ENCODE measurements around the gene CLEC19A.

The CLEC19A gene

GRCh38 chr16:19285431-19285830 lies at the start of gene CLEC19A:
TSS of gene CLEC19A (plus strand) at chr16:19285731. CDS start at chr16:19285852, 121 bp downstream.
- DNase-seq = no peak

DNA sequence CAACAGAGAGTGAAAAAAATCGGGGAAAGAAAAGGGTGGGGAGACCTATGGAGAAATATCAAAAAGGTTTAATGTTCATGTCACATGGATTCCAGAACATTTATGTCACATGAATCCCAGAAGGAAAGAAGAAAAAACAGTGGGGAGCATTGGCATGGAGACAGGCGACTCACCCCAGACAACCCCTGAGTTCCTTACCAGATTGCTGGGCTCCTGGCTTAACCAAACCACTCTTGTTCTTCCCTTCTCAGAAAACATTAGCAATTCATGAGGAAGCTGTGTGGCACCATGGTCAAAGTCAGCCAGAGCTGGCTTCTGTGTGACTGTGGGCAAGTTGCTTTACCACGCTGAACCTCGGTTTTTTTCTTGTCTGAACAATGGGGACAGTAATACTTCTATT lies 49.6 kb upstream of the CLEC19A start:
- DNase-seq = no peak

DNA sequence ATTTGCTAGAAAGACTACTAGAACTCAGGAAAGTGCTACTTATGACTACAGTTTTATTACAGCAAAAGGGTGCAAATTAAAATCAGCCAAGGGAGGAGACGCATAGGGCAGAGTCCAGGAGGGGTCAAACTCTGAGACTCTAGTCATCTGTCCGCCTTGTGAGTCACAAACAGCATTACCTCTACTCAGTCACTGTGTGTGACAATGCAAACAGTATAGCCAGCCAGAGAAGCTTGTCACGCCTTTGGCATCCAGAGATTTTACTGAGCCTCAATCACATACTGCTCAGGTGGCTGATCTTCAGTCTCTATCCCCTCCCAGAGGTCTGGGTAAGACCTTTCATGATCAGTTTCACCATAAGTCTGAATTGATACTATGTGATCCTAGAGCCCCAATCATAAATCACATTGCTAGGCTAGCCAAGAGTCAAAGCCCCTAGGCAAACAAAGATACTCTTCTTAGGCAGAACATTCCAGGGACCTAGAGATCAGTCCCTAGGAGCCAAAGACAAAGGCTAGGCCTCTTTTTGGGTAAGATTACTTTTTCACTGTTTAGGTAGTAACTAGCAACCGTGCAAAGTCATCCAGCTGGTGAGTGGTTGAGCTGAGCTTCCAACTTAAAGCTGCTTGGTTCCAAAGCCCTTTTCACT lies 48.8 kb upstream of the CLEC19A start:
- DNase-seq = no peak

GRCh38 chr16:19238406-19238805 lies 47.1 kb upstream of the CLEC19A start:
- peak; percentile 98 for DNase-seq

DNA sequence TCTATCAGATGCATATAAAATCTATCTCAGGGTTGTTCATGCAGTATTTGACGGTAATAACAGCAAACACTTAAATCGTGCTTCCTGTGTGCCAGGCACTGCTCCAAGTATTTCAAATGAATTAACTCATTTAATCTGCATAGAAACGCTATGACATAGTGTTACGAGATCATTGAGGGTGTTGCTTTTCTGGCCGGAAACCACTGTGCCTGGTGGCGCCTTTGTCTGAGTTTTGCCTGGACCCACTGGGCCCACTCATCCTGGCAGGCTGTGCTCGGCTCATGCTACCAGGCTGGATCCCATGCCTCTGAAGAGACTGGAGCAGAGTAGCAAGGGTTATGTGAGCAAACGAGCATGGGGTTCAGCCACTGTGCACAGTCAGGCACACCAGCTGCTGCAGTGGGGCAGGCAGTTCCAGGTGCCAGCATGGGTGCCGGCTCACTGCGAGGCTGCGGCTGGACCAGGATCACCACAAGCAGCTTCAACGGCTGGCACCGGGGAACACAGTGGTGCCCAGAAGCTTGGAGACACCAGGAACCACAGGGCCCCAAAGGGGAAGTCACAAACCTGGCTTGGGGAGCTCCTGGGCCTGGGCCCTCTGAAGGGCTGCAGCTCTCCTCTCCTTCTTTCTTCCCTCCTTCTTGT lies 45.9 kb upstream of the CLEC19A start:
- no peak for DNase-seq

- DNase-seq = no peak
Observed at GRCh38 chr16:19240494-19240893, 45.0 kb upstream of the CLEC19A start.

GRCh38 chr16:19241512-19241911 lies 44.0 kb upstream of the CLEC19A start:
- DNase-seq = no peak

- no peak for DNase-seq
Observed at GRCh38 chr16:19242186-19242585, 43.3 kb upstream of the CLEC19A start.

DNA sequence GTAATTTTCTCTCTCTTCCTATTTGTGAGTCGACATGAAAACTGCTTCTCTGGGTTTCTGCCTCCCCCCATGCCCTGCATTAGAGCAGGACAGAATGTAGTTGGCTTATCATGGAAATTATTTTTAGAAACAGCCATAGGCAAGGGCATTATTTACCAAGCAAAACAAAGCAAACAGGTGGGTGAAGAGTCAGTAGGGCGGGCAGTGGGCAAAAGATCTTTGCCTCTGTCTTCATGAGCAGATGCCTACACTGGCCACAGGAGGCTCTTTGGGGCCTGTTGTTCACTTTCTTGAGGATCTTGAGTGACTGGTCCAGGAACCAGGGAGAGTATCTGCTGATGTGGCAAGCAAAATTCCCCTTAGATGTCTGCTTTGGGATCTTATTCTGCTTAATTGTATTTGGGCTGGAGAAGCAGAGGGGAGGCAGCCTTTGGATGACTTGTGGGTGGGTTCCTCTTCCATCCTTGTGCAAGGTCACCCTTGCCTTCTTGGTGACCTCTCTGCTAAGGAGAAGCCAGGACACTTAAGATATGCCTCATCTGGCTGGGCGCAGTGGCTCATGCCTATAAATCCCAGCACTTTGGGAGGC lies 42.5 kb upstream of the CLEC19A start:
- DNase-seq = peak; percentile 77

DNA sequence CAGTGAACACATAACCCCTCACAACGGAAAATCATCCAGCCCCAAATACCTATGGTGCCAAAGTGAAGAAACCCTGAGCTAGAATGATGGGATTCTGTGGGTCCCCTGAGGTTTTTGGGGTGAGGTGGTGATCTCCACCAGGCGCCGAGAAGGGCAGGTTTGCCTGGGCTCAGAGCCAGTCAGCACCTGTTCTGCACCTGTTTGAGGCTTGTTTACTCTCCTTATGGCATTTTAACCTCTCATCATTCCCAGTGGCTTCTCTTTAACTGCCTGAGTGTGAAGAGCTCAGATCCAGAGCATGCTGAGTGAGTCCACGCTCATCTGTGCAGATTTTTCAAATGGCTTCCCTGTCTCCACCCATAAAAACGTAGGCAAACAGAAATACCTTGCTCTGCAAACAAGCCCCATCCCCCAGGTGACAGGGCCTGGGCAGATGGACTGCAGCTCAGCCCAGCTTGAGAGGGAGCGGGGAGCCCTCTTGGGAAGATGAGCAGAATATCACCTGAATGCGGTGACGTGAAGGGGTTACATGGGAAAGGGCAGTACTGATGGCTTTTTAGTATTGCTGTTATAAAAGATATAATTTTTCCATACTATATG lies 40.1 kb upstream of the CLEC19A start:
- peak; percentile 100 for DNase-seq

DNA sequence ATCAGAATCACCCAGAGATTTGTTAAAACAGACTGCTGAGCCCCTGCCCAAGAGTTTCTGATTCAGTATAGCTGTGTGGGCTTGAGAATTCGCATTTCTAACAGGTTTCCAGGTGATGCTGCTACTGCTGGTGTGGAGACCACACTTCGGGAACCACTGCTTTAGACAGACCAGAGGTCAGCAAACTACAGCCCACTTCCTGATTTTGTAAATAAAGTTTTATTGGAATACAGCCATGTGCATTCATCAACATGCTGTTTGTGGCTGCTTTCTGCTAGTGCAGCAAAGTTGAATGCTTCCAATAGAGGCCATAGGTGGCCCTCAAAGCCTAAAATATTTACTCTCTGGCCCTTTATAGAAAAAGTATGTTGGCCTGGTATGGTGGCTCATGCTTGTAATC lies 32.6 kb upstream of the CLEC19A start:
- no peak for DNase-seq

GRCh38 chr16:19254611-19255010 lies 30.9 kb upstream of the CLEC19A start:
- DNase-seq = no peak

GRCh38 chr16:19264123-19264673 lies 21.3 kb upstream of the CLEC19A start:
- no peak for DNase-seq

DNA sequence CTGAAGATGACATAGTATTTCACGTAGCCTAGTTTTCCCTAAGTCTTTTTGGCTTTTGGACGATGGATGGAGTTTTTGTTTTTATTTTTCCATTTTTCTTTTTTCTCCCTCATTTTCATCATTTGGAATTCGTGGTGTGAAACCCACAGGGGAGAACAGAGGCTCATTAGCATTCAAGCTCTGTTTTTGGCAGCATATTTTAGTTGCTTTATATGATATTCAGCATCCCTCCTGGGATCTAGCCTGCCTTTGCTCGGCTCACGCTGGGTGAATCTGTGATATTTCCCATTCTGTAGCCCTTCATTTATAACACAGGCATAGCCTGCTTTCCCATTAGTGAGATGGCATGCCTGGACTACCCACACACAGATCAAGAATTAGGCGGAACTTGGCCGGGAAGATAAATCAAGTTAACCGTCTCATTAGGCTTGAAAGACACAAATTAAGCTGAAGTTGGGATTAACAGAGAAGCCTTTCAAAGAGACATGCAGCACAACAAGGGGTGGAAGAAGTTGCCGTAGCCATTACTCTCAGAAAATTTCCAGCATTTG lies 20.1 kb upstream of the CLEC19A start:
- no peak for DNase-seq

GRCh38 chr16:19266774-19267173 lies 18.8 kb upstream of the CLEC19A start:
- DNase-seq = no peak

- DNase-seq = no peak
Observed at GRCh38 chr16:19269098-19269497, 16.4 kb upstream of the CLEC19A start.

GRCh38 chr16:19274165-19274797 lies 11.2 kb upstream of the CLEC19A start:
- DNase-seq = no peak

- no peak for DNase-seq
Observed at GRCh38 chr16:19278403-19278802, 7.1 kb upstream of the CLEC19A start.

DNA sequence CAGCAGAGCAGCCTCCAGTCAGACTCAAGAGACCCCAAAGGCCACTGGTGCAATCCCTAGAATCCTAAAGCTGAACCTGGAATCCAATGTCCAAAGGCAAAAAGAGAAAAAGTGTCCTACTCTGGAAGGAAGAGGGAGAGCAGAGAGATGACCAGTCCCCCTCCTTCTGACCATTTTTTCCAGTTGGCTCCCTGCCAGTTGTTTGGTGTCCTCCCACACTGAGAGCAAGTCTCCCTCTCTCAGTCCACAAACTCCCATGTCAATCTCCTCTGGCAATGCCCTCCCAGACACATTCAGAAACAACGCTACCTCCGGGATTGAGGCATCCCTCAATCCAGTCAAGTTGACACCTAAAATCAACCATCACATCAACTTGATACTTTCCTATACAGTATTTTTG lies 4.3 kb upstream of the CLEC19A start:
- DNase-seq = no peak

DNA sequence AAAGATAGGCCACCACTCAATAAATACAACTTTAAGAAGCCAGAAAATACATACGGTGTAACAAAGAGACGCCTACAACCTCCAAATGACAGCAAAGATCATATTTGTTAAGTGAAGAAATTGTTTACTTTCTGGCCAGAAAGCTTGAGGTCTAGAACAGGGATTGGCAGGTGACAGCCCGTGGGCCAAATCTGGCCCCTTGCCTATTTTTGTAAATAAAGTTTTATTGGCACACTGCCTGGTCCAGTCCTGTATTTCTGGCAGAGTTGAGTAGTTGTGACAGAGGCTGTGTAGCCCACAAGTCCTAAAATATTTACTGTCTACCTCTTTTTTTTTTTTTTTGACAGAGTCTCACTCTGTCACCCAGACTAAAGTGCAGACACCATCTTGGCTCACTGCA lies 3.4 kb upstream of the CLEC19A start:
- no peak for DNase-seq

DNA sequence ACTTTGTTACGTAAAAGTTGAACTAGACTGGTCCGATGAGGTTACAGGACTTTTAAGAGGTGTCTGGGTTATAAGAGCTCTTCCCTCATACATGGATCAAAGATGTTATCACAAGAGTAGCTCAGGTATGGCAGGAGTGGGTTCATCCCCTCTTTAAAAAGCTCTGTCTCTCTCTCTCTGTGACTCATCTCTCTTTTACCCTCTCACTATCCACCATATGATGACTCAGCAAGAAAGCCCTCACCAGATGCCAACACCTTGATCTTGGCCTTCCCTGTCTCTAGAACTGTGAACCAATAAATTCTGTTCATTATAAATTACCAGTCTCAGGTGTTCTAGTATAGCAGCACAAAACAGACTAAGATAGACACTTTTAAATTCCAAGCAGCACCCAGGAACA lies 1.9 kb upstream of the CLEC19A start:
- DNase-seq = peak; percentile 91

GRCh38 chr16:19284207-19284606 lies 1.3 kb upstream of the CLEC19A start:
- peak; percentile 80 for DNase-seq

- no peak for DNase-seq
Observed at GRCh38 chr16:19286827-19287226, 1.3 kb downstream of the CLEC19A start.
